ENCODE measurements around the gene YY1.

- TF ChIP-seq POLR2A (IDR thresholded peaks at IDR 0.05; ENCODE audit: low read length) (no peak), GATA1 (IDR thresholded peaks at IDR 0.05; ENCODE audit: low read depth, low read length) (no peak)
These were observed 90.5 kb downstream of the YY1 start for GRCh38 chr14:100329233-100330006.
